ENCODE measurements around the gene NOS1AP. TPM values are rescaled to one million over a fixed set of nuclear protein-coding genes. Genes with fewer than 3 reads are reported as not detected.

NOS1AP gene
- total RNA-seq, 1 experiment from 2014 or later, result 0.17 TPM

GRCh38 chr1:162298266-162298665 lies 228.8 kb downstream of the NOS1AP start:
- no peak for DNase-seq (ENCODE audit: low spot score)

DNA sequence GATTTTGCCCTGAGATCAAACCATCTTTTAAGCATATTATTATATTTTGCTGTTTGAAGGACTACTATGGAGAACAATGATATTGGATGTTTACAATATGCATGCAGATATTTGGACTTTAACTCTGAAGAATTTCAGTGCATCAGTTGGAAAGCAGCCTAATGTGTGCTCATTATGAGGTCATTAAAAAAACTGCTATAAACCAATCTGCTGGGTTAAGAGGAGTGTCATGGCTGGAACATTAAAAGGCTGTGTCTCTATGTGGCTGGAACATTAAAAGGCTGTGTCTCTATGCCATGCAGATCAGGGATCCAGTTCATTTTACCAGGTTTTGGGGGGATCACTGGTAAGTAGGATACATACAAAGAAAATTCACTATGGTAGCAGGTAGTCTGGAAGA lies 229.5 kb downstream of the NOS1AP start:
- DNase-seq (ENCODE audit: low spot score), result no peak

DNA sequence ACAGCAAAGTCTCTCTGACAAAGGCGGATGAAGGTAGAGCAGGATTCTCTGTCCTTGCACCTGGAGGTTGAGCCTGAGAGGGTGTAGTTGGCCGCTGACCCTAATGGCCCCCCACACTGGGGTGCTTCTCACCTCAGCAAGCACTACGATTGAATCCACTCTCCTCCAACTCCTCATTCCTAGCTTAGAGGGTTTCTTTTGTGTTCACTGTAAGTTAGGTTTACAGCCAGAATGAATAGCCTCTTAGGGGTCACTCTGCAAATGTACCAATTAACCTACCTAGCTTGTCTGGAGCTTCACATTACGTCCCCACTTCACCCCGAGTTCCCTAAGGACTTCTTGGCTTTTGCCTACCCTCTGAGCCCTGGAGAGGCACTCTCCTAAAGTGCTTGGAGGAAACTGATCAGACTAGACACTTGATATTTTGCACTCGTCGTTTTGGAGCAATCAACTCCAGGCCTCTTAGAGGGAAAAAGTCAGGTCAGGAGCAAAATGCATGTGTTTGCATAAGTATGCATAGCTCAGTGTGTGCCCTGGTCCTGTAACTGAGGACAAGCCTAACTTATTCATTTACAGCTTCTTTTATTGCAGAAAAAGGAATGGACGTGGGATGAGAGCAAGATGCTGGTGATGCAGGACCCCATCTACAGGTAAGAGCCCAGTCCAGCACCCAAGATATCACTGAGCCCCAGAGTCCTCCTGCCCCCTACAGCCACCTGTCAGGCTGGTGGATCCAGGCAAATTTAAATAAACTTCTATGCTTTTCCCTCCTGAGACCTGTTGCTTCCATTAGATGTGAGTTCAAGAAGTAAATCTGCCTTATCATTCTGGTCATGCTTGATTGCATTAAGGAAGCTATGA lies 230.8 kb downstream of the NOS1AP start:
- no peak for DNase-seq (ENCODE audit: low spot score)

- DNase-seq (ENCODE audit: low spot score), result no peak
Measured at GRCh38 chr1:162301696-162302095, 232.2 kb downstream of the NOS1AP start.

DNA sequence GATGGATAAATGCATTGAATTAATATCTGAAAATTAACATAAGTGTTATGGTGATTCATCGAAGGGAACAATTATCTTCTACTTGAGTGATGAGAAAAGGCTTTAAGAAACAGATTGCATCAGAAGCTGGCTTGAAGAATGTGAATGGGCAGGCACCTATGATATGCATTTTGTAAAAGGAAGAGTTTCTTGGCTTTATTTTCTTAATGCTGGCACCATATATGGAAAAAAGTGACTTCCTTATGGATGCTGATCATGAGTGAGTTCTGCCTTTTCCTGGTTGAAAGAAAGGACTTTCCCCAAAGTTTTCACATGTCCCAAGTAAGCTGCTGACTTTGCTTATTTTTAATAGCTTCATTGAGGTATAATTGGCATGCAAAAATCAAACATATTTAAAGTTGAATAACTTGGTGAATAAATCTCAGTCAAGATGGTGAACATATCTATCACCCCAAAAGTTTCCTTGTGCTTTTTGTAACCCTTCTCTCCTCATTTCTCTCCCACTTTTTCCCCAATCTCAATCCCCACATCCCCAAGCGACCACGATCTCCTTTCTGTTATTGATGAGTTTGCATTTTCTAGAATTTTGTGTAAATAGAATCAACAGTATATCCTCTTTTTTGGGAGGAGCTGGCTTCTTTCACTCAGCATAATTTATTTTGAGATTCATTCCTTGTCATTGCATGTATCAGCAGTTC lies 233.0 kb downstream of the NOS1AP start:
- no peak for DNase-seq (ENCODE audit: low spot score)

DNA sequence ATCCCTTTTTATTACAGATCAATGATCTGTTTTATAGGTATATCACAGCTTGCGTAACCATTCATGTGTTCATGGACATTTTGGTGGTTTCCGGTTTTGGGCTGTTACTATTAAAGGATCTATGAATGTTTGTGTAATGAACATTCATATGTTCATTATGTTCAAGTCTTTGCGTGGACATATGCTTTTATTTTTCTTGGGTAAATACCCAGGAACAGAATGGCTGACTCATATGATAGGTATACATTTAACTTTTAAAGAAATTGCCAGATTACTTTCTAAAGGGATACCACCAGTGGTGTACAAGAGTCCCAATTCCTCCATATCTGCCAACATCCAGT lies 233.5 kb downstream of the NOS1AP start:
- no peak for DNase-seq (ENCODE audit: low spot score)

DNA sequence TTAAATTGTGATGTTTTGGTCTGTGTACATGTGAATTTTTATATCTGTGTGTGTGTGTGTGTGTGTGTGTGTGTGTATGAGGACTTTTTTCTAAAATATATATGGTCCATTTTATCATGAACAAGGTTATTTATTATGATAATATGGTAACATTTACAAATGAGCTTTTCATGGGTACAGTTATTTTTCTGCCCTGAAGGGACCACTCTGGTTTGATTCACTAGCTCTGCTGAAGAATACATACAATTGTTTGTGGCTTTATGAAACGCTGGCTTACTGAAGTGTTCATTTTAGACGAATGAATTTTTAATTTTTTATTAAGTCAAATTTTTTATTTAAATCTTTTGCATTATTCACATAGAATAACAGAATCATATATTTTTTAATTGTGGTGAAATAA lies 235.2 kb downstream of the NOS1AP start:
- DNase-seq (ENCODE audit: low spot score), result no peak

DNA sequence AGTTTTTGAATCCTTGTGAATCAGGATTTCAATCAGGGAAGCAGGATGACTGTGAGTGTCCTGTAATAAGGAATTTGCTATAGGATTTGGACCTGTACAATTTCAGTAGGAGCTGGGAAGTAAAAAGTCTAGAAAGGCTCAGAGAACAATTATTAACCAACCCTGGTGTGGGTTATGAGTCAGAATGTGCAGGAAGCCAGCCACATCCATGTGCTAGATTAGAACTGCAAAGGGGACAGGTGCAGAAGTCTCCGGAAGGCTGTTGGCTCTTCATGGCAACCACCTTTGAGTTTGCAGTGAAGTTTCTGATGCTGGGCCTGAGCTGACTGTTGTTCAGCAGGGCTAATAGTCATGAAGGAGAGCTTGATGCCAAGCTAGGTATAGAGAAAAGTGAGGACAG lies 236.5 kb downstream of the NOS1AP start:
- no peak for DNase-seq (ENCODE audit: low spot score)

GRCh38 chr1:162310337-162310736 lies 240.8 kb downstream of the NOS1AP start:
- DNase-seq (ENCODE audit: low spot score), result no peak

- DNase-seq (ENCODE audit: low spot score), result no peak
Measured at GRCh38 chr1:162314206-162314605, 244.7 kb downstream of the NOS1AP start.

- no peak for DNase-seq (ENCODE audit: low spot score)
Measured at GRCh38 chr1:162315673-162316072, 246.2 kb downstream of the NOS1AP start.

GRCh38 chr1:162316187-162316586 lies 246.7 kb downstream of the NOS1AP start:
- DNase-seq (ENCODE audit: low spot score), result no peak

- no peak for DNase-seq (ENCODE audit: low spot score)
Measured at GRCh38 chr1:162317621-162318020, 248.1 kb downstream of the NOS1AP start.

DNA sequence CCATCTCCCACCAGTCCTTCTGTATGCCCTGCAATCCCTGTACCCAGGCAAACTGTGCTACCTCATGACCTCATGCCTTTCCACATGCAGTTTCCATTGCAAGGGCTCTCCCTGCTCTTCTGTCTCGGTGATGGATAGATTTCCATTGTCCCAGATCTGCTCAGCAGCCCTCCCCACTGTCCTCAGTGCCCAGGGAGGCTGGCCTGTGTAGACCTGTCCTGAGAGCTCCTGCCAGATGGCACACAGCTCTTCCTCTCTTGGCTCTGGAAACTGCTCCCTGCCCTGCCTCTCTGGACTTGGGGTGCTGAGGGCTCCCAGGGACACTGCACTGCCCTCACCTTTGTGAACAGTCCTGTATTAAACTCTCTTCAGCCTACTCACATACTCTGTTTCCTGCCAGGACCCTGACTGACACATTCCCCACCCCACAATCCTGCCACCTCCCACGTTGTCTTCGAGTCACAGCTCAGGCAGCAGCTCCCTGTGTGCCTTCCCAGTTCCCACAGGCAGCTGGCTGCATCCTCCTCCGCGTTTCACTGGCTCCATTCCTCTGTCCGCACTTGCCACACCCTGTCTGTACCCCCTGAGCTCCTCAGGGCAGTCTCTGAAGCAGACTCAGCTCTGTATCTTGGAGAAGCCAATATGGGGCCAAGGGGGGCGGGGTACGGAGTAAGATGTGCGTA lies 250.1 kb downstream of the NOS1AP start:
- DNase-seq (ENCODE audit: low spot score), result no peak

DNA sequence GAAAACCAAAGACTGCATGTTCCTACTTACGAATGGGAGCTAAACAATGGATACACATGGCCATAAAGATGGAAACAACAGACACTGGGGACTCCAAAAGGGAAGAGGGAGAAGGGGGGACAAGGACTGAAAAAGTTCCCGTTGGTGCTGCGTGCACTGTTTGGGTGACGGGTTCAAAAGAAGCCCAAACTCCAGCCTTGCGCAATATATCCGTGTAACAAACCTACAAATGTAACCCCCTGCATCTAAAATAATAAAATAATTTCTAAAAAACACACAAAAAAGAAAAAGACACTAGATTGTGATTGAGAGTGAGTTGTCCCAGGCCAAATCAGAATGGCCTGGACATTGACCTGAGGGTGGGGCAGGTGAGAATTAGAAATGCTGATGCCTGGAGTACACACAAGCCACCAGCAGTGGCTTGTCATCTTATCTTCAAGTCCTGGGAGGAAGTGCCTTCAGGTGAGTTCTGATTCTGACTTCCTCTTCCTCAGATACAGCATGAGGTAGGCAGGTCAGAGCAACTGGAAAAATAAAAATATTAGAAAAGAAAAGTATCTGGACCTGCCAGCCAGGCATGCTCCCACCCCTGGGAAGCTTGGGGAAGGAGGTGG lies 252.4 kb downstream of the NOS1AP start:
- DNase-seq (ENCODE audit: low spot score), result no peak

DNA sequence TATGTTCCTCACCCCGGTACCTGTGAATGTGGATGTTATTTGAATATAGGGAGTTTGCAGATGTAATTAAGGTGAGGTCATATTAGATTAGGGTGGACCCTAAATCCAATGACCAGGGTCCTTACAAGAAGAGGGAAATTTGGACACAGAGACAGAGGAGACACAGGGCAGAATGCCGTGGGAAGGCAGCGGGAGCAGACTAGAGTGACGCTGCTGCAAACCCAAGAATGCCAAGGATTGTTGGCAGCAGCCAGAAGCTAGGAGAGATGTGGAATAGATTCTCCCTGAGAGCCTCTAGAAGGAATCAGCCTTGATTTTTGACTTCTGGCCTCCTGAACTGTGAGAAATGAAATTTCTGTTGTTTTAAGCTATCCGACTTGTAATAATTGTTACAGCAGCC lies 253.5 kb downstream of the NOS1AP start:
- DNase-seq (ENCODE audit: low spot score), result no peak

DNA sequence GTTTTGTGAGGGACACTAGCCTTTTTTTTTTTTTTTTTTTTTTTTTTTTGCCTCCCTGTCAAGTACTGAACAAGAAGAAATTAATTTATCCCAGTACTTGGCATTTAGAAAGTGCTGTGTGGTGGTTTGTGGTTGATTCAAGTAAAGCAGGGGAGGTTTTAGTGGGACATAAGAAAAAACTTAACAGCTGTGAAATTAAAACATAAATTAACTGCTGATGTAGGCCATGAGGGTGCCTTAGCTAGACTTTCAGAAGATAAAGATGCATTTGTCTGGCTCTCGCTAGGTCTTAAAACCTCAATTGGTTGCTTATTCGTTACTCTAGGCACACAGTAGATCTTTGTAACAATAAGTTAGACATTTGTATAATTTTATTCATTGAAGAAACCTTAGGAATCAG lies 254.9 kb downstream of the NOS1AP start:
- no peak for DNase-seq (ENCODE audit: low spot score)

- DNase-seq (ENCODE audit: low spot score), result no peak
Measured at GRCh38 chr1:162326559-162326958, 257.1 kb downstream of the NOS1AP start.

GRCh38 chr1:162327144-162327787 lies 257.8 kb downstream of the NOS1AP start:
- DNase-seq (ENCODE audit: low spot score), result no peak

DNA sequence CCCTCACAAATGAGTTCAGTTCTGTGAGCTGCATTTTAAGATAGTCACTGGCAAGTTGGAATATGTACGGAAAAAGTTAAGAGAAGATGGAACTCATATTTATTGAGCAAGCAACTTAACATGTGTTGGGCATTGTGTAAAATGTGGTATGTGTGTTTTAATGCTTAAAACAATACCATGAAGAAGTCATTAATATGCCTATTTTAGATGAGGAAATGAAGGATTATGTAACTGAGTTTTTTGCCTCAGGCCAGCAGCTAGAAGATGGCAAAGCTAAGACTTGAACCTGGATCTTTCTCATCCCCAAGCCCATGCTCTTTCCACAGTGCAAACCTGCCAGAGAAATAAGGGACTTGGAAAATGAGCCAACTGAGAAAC lies 258.3 kb downstream of the NOS1AP start:
- DNase-seq (ENCODE audit: low spot score), result no peak

- no peak for DNase-seq (ENCODE audit: low spot score)
Measured at GRCh38 chr1:162328512-162328911, 259.0 kb downstream of the NOS1AP start.

DNA sequence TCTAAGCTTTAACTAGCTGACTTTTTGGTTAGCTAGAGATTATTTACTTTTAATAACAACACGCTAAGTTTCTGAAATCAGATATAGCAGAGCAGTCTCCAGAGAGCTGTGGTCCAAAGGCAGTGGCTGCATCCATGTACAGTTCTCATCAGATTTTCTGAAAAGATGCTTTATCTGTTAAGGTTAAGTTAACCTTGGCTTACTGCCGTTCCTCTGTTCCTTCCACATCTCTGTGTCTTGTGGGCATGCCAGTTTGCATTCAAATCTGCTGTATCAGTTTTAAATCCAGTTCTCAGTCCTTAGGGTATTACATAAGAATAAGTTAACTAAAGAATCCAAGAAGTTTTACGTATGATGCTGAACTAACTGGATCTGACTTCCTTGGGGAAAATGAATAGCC lies 260.3 kb downstream of the NOS1AP start:
- no peak for DNase-seq (ENCODE audit: low spot score)

All from H4 (cell line).